A673 (cell line): ENCODE measurements around the gene SRCIN1. TPM values are rescaled to one million over a fixed set of nuclear protein-coding genes. Genes with fewer than 3 reads are reported as not detected.

ENCODE experiments used
- BruUV-seq: library from RNA; stranded (reverse); fragments of 400-500 nt; replicated peaks from 2 replicates; lab custom pipeline; 2021; lab: Mats Ljungman, UMichigan
- CTCF ChIA-PET: fragments of 300-600 bp; sonication (Branson Sonifier 250); formaldehyde crosslinking; loops from one replicate; lab custom pipeline; 2022; ENCODE audit warnings: antibody characterized with exemption; lab: Charles Lee
- POLR2A ChIA-PET: fragments of 300-600 bp; sonication (Branson Sonifier 250); formaldehyde crosslinking; loops from one replicate; lab custom pipeline; 2022; ENCODE audit warnings: antibody characterized with exemption; ENCODE audit not compliant: low non-redundant PET; lab: Charles Lee
- DNase-seq: peaks from one replicate; pipeline ENCODE4 v3.0.0-alpha.2; 2015; ENCODE audit warnings: low spot score
- H3K27ac ChIP-seq: fragments of 200-600 bp; sonication (generic); 2 replicates; pipeline ENCODE4 v1.5.1; 2016; ENCODE audit warnings: mixed run types, low read depth, mild to moderate bottlenecking, mixed read lengths, antibody characterized with exemption, low read length; ENCODE audit not compliant: poor library complexity, severe bottlenecking
- H3K27me3 ChIP-seq: fragments of 200-600 bp; sonication (generic); replicated peaks from 2 replicates; pipeline ENCODE4 v1.6.1; 2017; ENCODE audit warnings: mixed run types, low read depth, mild to moderate bottlenecking, mixed read lengths, antibody characterized with exemption, low read length; ENCODE audit not compliant: insufficient read depth, poor library complexity
- H3K36me3 ChIP-seq: fragments of 200-600 bp; sonication (generic); 2 replicates; pipeline ENCODE4 v1.6.1; 2016; ENCODE audit warnings: mixed run types, mild to moderate bottlenecking, mixed read lengths, antibody characterized with exemption, low read length; ENCODE audit not compliant: insufficient read depth, poor library complexity, severe bottlenecking
- H3K4me1 ChIP-seq: fragments of 200-600 bp; sonication (generic); 2 replicates; pipeline ENCODE4 v1.6.1; 2017; ENCODE audit warnings: mixed run types, mild to moderate bottlenecking, mixed read lengths, antibody characterized with exemption, low read length; ENCODE audit not compliant: insufficient read depth, poor library complexity, severe bottlenecking
- H3K4me3 ChIP-seq: fragments of 200-600 bp; sonication (generic); 2 replicates; pipeline ENCODE4 v1.5.1; 2016; ENCODE audit warnings: low read depth, mixed run types, mild to moderate bottlenecking, mixed read lengths, low read length; ENCODE audit not compliant: poor library complexity, severe bottlenecking
- H3K9me3 ChIP-seq: fragments of 200-600 bp; sonication (generic); 2 replicates; pipeline ENCODE4 v1.6.1; 2016; ENCODE audit warnings: mixed run types, low read depth, mild to moderate bottlenecking, mixed read lengths, antibody characterized with exemption, low read length; ENCODE audit not compliant: poor library complexity, severe bottlenecking
- EZH2 ChIP-seq: fragments of 200-600 bp; sonication (generic); IDR thresholded peaks from 2 replicates; pipeline ENCODE4 v1.6.1; 2017; ENCODE audit warnings: borderline replicate concordance, low read depth, mild to moderate bottlenecking, mixed read lengths, antibody characterized with exemption, low read length; ENCODE audit not compliant: poor library complexity, severe bottlenecking
- intact Hi-C: fragments of 100-400 bp; cut with micrococcal nuclease; formaldehyde crosslinking; loops from one replicate; pipeline ENCODE4 v1.10.0; 2022; ENCODE audit not compliant: unreplicated experiment
- total RNA-seq: library from RNA; stranded (reverse); gene quantifications from 2 replicates; pipeline ENCODE4 v1.2.3, GENCODE V29; 2021
- TF ChIP-seq, protein P1 (sequence below): fragments of 300-800, 200-600 bp; sonication (generic); conservative IDR thresholded peaks from 2 replicates; pipeline ENCODE4 v1.5.1; 2017; ENCODE audit warnings: low read depth, mild to moderate bottlenecking, antibody characterized with exemption, low read length, moderate library complexity, mixed read lengths

The SRCIN1 gene
- total RNA-seq, 1 experiment from 2014 or later: 1.6 TPM

- Histone ChIP-seq H3K4me1 (no peaks in the 10 kb centered on the region), H3K9me3 (no peaks in the 10 kb centered on the region), H3K27me3 (no peaks in the 10 kb centered on the region), H3K4me3 (no peak overlapping the region), H3K27ac (no peak overlapping the region), H3K36me3 (no peaks in the 10 kb centered on the region)
- intact Hi-C loops: no loop called here
- TF ChIP-seq, protein P1, sequence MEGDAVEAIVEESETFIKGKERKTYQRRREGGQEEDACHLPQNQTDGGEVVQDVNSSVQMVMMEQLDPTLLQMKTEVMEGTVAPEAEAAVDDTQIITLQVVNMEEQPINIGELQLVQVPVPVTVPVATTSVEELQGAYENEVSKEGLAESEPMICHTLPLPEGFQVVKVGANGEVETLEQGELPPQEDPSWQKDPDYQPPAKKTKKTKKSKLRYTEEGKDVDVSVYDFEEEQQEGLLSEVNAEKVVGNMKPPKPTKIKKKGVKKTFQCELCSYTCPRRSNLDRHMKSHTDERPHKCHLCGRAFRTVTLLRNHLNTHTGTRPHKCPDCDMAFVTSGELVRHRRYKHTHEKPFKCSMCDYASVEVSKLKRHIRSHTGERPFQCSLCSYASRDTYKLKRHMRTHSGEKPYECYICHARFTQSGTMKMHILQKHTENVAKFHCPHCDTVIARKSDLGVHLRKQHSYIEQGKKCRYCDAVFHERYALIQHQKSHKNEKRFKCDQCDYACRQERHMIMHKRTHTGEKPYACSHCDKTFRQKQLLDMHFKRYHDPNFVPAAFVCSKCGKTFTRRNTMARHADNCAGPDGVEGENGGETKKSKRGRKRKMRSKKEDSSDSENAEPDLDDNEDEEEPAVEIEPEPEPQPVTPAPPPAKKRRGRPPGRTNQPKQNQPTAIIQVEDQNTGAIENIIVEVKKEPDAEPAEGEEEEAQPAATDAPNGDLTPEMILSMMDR: no peak
- no peak for TF ChIP-seq EZH2
- ChIA-PET POLR2A (no interaction called here), CTCF (interaction anchor here (1.0 kb wide), 1 partner anchor 12 kb away, joined by 10 read pairs; no protein-coding TSS in a partner anchor)
- no TSS peak for BruUV-seq
- no peak for DNase-seq
Measured at GRCh38 chr17:38547444-38547843, 58.3 kb downstream of the SRCIN1 start.

DNA sequence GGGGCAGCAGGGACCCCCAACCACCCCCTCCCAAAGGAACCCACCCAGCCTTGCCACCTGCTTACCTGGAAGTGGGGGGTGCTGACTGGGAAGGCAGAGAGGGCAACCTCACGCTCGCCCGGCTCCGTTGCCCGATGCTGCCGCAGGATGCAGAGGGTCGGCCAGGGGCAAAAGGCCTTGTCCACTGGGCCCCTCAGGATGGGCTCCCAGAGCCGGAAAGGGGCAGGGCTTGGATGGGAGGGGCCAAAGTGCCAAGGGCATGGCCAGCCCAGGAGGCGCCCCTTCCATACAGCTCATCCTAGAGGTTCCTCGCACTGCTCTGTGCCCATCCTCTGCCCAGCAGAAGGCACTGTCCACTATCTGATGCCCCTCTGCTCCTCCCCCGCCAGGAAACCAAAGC, 59.4 kb downstream of the SRCIN1 start:
- no peaks in the 10 kb centered on the region for H3K9me3 ChIP-seq
- ChIA-PET POLR2A (no interaction called here), CTCF (interaction anchor here (1.0 kb wide), 1 partner anchor 13 kb away, joined by 10 read pairs; no protein-coding TSS in a partner anchor)
- intact Hi-C loops: no loop called here
- H3K4me1 ChIP-seq: no peaks in the 10 kb centered on the region
- BruUV-seq: no TSS peak
- H3K27ac ChIP-seq: no peak overlapping the region
- TF ChIP-seq, protein P1: no peak
- TF ChIP-seq EZH2: no peak
- no peak for DNase-seq
- no peaks in the 10 kb centered on the region for H3K36me3 ChIP-seq
- H3K27me3 ChIP-seq: no peaks in the 10 kb centered on the region
- no peak overlapping the region for H3K4me3 ChIP-seq

- no peak overlapping the region for H3K4me3 ChIP-seq
- H3K9me3 ChIP-seq: no peaks in the 10 kb centered on the region
- no peaks in the 10 kb centered on the region for H3K36me3 ChIP-seq
- ChIA-PET CTCF (no interaction called here), POLR2A (no interaction called here)
- no peaks in the 10 kb centered on the region for H3K27me3 ChIP-seq
- DNase-seq: no peak
- no peak overlapping the region for H3K27ac ChIP-seq
- no peaks in the 10 kb centered on the region for H3K4me1 ChIP-seq
- TF ChIP-seq, protein P1: no peak
- no peak for TF ChIP-seq EZH2
- intact Hi-C loops: no loop called here
- no TSS peak for BruUV-seq
Measured at GRCh38 chr17:38545531-38546225, 60.1 kb downstream of the SRCIN1 start.
